GM18909 (cell line): ENCODE results near the gene MZB1.
"Not testable (repeated sequence)": the region's sequence is repeated elsewhere in the genome, so short reads cannot be mapped to it uniquely, and the experiment has no call there.

ENCODE experiments used
- ATAC-seq: cut with Tn5 transposase; IDR thresholded peaks from one replicate; pipeline ENCODE4 v1.9.1; 2021; ENCODE audit warnings: mild to moderate bottlenecking; ENCODE audit not compliant: unreplicated experiment, poor library complexity

The MZB1 gene

GRCh38 chr5:139379626-139380449, 9.9 kb downstream of the MZB1 start:
- no peak for ATAC-seq

- no peak for ATAC-seq
Observed at GRCh38 chr5:139378941-139379361, 10.8 kb downstream of the MZB1 start.

GRCh38 chr5:139378101-139378825, 11.4 kb downstream of the MZB1 start:
- ATAC-seq = no peak

- ATAC-seq = no peak
Observed at GRCh38 chr5:139377226-139377625, 12.5 kb downstream of the MZB1 start.

GRCh38 chr5:139376364-139376763, 13.3 kb downstream of the MZB1 start:
- no peak for ATAC-seq

- no peak for ATAC-seq
Observed at GRCh38 chr5:139374909-139375308, 14.8 kb downstream of the MZB1 start.

- ATAC-seq = no peak
Observed at GRCh38 chr5:139371482-139372435, 18.0 kb downstream of the MZB1 start.

GRCh38 chr5:139369181-139369580, 20.5 kb downstream of the MZB1 start:
- no peak for ATAC-seq

- ATAC-seq = no peak
Observed at GRCh38 chr5:139368613-139369012, 21.1 kb downstream of the MZB1 start.

- no peak for ATAC-seq
Observed at GRCh38 chr5:139364466-139364865, 25.2 kb downstream of the MZB1 start.

- no peak for ATAC-seq
Observed at GRCh38 chr5:139363937-139364336, 25.8 kb downstream of the MZB1 start.

GRCh38 chr5:139361835-139362429, 27.8 kb downstream of the MZB1 start:
- ATAC-seq = no peak

GRCh38 chr5:139360384-139360783, 29.3 kb downstream of the MZB1 start:
- no peak for ATAC-seq

- ATAC-seq = no peak
Observed at GRCh38 chr5:139358064-139358463, 31.6 kb downstream of the MZB1 start.

GRCh38 chr5:139355900-139356299, 33.8 kb downstream of the MZB1 start:
- not testable (repeated sequence) for ATAC-seq

- no peak for ATAC-seq
Observed at GRCh38 chr5:139354186-139354585, 35.5 kb downstream of the MZB1 start.

GRCh38 chr5:139347863-139348262, 41.9 kb downstream of the MZB1 start:
- ATAC-seq = not testable (repeated sequence)

GRCh38 chr5:139345442-139345841, 44.3 kb downstream of the MZB1 start:
- ATAC-seq = not testable (repeated sequence)

GRCh38 chr5:139344177-139344576, 45.5 kb downstream of the MZB1 start:
- ATAC-seq = no peak

- ATAC-seq = no peak
Observed at GRCh38 chr5:139343476-139343875, 46.2 kb downstream of the MZB1 start.
